ENCODE data around the gene TMTC2. TPM values are rescaled to one million over a fixed set of nuclear protein-coding genes. Genes with fewer than 3 reads are reported as not detected.
"Not testable (repeated sequence)": the region's sequence is repeated elsewhere in the genome, so short reads cannot be mapped to it uniquely, and the experiment has no call there.

TMTC2 gene
- total RNA-seq, 1 donor from 2014 or later = 37.9 TPM

DNA sequence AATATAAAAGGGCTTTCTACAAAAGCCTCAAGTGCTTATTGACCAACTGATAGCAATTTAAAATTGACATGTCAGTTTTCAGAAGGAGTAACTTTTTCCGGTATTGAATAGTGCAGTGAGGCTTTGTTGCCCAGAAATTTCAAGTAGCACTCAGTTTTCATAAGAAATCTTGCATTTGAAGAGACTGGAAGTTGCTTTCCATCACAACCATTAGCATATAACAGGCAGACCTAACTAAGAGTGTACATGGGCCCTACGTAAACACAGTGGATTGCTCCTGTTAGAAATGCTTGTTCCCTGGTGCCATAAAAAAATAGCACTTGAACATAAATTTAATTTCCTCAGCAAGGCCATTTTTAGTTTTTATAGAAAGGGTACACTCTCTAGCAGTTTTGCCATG lies 117.9 kb downstream of the TMTC2 start:
- ATAC-seq = no peak
- no peaks in the 10 kb centered on the region for H3K27me3 ChIP-seq
- H3K4me1 ChIP-seq = no peaks in the 10 kb centered on the region
- no peak overlapping the region for H3K4me3 ChIP-seq
- TF ChIP-seq, protein P1, sequence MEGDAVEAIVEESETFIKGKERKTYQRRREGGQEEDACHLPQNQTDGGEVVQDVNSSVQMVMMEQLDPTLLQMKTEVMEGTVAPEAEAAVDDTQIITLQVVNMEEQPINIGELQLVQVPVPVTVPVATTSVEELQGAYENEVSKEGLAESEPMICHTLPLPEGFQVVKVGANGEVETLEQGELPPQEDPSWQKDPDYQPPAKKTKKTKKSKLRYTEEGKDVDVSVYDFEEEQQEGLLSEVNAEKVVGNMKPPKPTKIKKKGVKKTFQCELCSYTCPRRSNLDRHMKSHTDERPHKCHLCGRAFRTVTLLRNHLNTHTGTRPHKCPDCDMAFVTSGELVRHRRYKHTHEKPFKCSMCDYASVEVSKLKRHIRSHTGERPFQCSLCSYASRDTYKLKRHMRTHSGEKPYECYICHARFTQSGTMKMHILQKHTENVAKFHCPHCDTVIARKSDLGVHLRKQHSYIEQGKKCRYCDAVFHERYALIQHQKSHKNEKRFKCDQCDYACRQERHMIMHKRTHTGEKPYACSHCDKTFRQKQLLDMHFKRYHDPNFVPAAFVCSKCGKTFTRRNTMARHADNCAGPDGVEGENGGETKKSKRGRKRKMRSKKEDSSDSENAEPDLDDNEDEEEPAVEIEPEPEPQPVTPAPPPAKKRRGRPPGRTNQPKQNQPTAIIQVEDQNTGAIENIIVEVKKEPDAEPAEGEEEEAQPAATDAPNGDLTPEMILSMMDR (IDR thresholded peaks at IDR 0.05) = no peak
- no peaks in the 10 kb centered on the region for H3K9me3 ChIP-seq
- H3K27ac ChIP-seq = no peak overlapping the region
- H3K36me3 ChIP-seq = no peaks in the 10 kb centered on the region
- intact Hi-C loops (cut with DNase I) = no loop called here
- no peak for DNase-seq

DNA sequence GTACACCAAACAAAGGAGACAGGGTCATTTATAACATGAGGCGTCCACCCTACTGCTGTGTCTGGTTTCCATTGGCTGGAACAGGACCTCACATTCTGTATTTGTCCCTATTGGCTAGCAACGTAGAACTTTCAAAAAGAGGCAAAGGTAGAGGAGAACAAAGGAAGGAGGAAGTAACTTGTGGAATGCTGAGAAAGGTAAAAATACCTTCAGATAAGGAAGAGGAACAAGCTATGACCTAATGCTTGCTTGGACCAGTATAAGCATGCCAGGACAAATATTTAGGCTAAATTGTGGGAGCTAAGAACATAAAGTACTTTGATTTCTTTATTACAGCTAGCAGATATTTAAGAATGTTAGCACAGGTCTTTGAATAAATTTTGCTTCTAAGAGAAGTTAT lies 118.3 kb downstream of the TMTC2 start:
- H3K4me1 ChIP-seq; H3K4me3 ChIP-seq; intact Hi-C loops (cut with DNase I); H3K36me3 ChIP-seq; ATAC-seq; H3K9me3 ChIP-seq; H3K27ac ChIP-seq; DNase-seq; H3K27me3 ChIP-seq: not testable (repeated sequence)

DNA sequence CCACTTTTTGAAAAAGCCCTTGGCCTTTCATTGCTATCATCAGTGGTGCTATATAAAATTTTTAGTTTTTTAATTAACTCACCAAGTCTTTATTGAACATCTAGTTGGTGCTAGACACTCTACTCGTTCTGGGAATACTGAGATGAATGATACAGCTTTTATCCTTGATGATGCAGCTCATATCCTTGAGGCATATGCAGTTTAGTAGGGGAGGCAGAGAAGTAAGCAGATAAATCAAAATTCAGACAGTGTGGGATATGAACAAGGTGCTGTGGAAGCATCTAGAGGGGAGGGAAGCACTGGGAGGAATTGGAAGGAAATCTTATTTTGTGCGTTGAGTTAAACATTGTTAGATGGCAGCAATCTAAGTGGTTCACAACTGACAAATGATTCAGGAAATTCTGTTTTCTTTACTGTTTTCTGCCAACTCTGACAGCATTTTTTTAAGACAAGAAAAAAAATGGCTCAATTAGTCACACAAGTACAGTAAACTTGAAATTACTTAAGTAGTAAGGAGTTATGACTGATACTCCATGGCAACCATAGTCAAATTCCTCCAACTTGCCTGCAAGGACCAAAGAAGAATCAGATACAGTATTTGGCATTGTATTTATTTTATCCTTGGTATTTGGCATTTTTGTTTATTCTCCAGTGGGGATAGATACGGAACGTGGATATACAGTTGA lies 119.2 kb downstream of the TMTC2 start:
- Histone ChIP-seq H3K27me3 (no peaks in the 10 kb centered on the region), H3K4me1 (no peaks in the 10 kb centered on the region), H3K9me3 (no peaks in the 10 kb centered on the region), H3K4me3 (no peak overlapping the region), H3K36me3 (no peaks in the 10 kb centered on the region), H3K27ac (no peak overlapping the region)
- TF ChIP-seq, protein P1 (IDR thresholded peaks at IDR 0.05) = no peak
- ATAC-seq (no peak), DNase-seq (no peak)
- intact Hi-C loops (cut with DNase I) = no loop called here

DNA sequence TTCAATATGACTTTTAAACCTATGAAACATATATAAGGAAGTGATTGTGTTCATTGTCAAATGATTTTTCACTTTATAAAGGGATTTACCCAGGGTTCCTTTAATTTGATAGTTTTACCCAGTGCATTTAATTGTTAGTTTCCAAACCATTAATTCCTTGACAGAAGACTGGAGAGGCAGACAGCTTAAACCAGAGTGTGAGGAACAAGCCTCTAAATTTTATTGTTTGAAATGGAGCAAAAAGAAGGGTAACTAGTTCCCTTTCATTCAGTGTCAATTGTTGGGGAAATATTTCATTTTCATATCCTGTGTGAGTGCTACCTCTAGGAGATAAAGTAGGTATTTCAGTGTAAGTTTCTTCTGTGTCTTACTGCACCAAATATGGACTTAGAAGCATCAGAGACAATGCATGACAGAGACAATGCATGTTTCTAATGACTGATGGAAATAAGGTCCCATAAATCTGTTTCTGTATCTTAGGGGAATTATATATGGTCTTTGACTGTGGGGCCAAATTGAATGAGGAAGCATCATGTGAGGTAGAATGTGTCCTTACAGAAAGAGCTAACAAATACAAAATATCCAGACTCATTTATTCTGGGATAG lies 120.5 kb downstream of the TMTC2 start:
- H3K4me3 ChIP-seq = no peak overlapping the region
- ATAC-seq = no peak
- TF ChIP-seq, protein P1 (IDR thresholded peaks at IDR 0.05) = no peak
- no peaks in the 10 kb centered on the region for H3K36me3 ChIP-seq
- intact Hi-C loops (cut with DNase I) = no loop called here
- no peaks in the 10 kb centered on the region for H3K9me3 ChIP-seq
- no peak overlapping the region for H3K27ac ChIP-seq
- H3K4me1 ChIP-seq = no peaks in the 10 kb centered on the region
- no peak for DNase-seq
- no peaks in the 10 kb centered on the region for H3K27me3 ChIP-seq

DNA sequence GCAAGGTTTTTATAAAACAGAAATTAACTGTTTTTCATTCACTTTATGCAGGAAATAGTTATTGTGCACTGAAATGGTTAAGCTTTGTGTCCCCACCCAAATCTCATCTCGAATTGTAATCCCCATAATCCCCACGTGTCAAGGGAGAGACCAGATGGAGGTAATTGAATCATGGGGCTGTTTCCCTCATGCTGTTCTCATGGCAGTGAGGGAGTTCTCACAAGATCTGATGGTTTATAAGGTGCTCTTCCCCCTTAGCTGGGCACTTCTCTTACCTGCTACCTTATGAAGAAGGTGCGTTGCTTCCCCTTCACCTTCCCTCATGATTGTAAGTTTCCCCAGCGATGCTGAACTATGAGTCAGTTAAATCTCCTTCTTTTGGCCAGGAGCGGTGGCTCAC lies 123.9 kb downstream of the TMTC2 start:
- DNase-seq (no peak), ATAC-seq (no peak)
- intact Hi-C loops (cut with DNase I) = no loop called here
- H3K4me1 ChIP-seq = no peaks in the 10 kb centered on the region
- TF ChIP-seq, protein P1 (IDR thresholded peaks at IDR 0.05) = no peak
- H3K9me3 ChIP-seq = no peaks in the 10 kb centered on the region
- H3K27ac ChIP-seq = no peak overlapping the region
- H3K36me3 ChIP-seq = no peaks in the 10 kb centered on the region
- H3K4me3 ChIP-seq = no peak overlapping the region
- H3K27me3 ChIP-seq = no peaks in the 10 kb centered on the region

DNA sequence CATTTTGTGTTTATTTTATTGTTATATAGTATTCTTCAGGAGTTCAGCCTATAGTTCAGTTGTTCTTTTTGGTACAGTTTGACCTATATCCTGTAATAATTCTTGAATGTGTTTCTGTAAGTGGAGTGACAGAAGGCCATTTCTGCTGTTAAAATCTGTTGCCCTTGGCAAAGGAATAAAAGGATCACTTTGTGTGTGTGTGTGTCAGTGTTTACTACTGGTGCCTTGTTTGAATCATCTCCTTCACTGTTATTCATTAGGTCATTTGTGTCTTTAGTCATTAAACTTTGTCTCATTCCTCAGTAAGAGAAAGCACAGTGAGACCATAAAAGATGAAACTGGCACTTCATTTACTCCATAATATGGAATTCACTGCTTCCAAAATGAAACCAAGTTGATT lies 130.7 kb downstream of the TMTC2 start:
- intact Hi-C loops (cut with DNase I) = no loop called here
- H3K27me3 ChIP-seq = no peaks in the 10 kb centered on the region
- H3K4me1 ChIP-seq = no peaks in the 10 kb centered on the region
- no peak for DNase-seq
- H3K27ac ChIP-seq = no peak overlapping the region
- ATAC-seq = no peak
- no peaks in the 10 kb centered on the region for H3K9me3 ChIP-seq
- no peaks in the 10 kb centered on the region for H3K36me3 ChIP-seq
- TF ChIP-seq, protein P1 (IDR thresholded peaks at IDR 0.05) = no peak
- H3K4me3 ChIP-seq = no peak overlapping the region

Data from upper lobe of right lung (tissue), 1 donor.